Activated naive CD8-positive, alpha-beta T cell treated with anti-CD3 and anti-CD28 coated beads for 36 hours (primary cell): Measurements from ENCODE around the gene ZNF766. TPM values are rescaled to one million over a fixed set of nuclear protein-coding genes. Genes with fewer than 3 reads are reported as not detected.
"Not testable (repeated sequence)": the region's sequence is repeated elsewhere in the genome, so short reads cannot be mapped to it uniquely, and the experiment has no call there.

Source experiments
- DNase-seq: peaks from one replicate; pipeline ENCODE4 v3.0.0; 2021
- H3K27ac Mint-ChIP-seq: one replicate; pipeline ENCODE4 v1.8.0; 2022; ENCODE audit warnings: mild to moderate bottlenecking, moderate library complexity, mixed read lengths
- H3K27me3 Mint-ChIP-seq: one replicate; pipeline ENCODE4 v1.8.0; 2022; ENCODE audit warnings: mild to moderate bottlenecking, mixed read lengths
- H3K36me3 Mint-ChIP-seq: one replicate; pipeline ENCODE4 v1.8.0; 2021; ENCODE audit warnings: mild to moderate bottlenecking, mixed read lengths
- H3K4me1 Mint-ChIP-seq: one replicate; pipeline ENCODE4 v1.8.0; 2021; ENCODE audit warnings: mixed read lengths
- H3K4me3 Mint-ChIP-seq: one replicate; pipeline ENCODE4 v1.8.0; 2022; ENCODE audit warnings: mild to moderate bottlenecking, moderate library complexity, mixed read lengths
- H3K9me3 Mint-ChIP-seq: one replicate; pipeline ENCODE4 v1.8.0; 2022; ENCODE audit warnings: mixed read lengths
- total RNA-seq, 2 experiments: library from RNA; stranded (reverse); gene quantifications; one replicate each; pipeline ENCODE4 v1.2.3, GENCODE V29; 2021

The ZNF766 gene
- total RNA-seq, 2 experiments from 2014 or later = 28.6 to 31.4 TPM

GRCh38 chr19:52244021-52244420, 25.4 kb upstream of the ZNF766 start:
- Mint-ChIP-seq H3K36me3 (no peaks in the 10 kb centered on the region), H3K27ac (no peak overlapping the region), H3K27me3 (no peaks in the 10 kb centered on the region), H3K4me1 (peaks cover 1% of the 10 kb centered on the region), H3K9me3 (no peaks in the 10 kb centered on the region), H3K4me3 (no peak overlapping the region)
- no peak for DNase-seq

- no peaks in the 10 kb centered on the region for H3K36me3 Mint-ChIP-seq
- no peak overlapping the region for H3K27ac Mint-ChIP-seq
- DNase-seq = peak; percentile 42
- H3K9me3 Mint-ChIP-seq = no peaks in the 10 kb centered on the region
- peaks cover 2% of the 10 kb centered on the region for H3K4me1 Mint-ChIP-seq
- H3K27me3 Mint-ChIP-seq = no peaks in the 10 kb centered on the region
- no peak overlapping the region for H3K4me3 Mint-ChIP-seq
Observed at GRCh38 chr19:52248241-52248640, 21.1 kb upstream of the ZNF766 start.

GRCh38 chr19:52258426-52258825, 11.0 kb upstream of the ZNF766 start:
- DNase-seq = no peak
- H3K9me3 Mint-ChIP-seq = peaks cover 5% of the 10 kb centered on the region
- peaks cover 1% of the 10 kb centered on the region for H3K36me3 Mint-ChIP-seq
- H3K4me1 Mint-ChIP-seq = no peaks in the 10 kb centered on the region
- no peak overlapping the region for H3K4me3 Mint-ChIP-seq
- no peak overlapping the region for H3K27ac Mint-ChIP-seq
- H3K27me3 Mint-ChIP-seq = peaks cover 10% of the 10 kb centered on the region

GRCh38 chr19:52265556-52265955, 3.8 kb upstream of the ZNF766 start:
- H3K4me1 Mint-ChIP-seq, H3K9me3 Mint-ChIP-seq, H3K27ac Mint-ChIP-seq, H3K4me3 Mint-ChIP-seq: not testable (repeated sequence)
- peak; percentile 12 for DNase-seq
- Mint-ChIP-seq H3K36me3 (peaks cover 10% of the 10 kb centered on the region), H3K27me3 (peaks cover 12% of the 10 kb centered on the region)

- Mint-ChIP-seq H3K27me3 (no peaks in the 10 kb centered on the region), H3K4me3 (peak overlapping the region; percentile 96), H3K36me3 (peaks cover 55% of the 10 kb centered on the region), H3K9me3 (peaks cover 31% of the 10 kb centered on the region), H3K4me1 (peaks cover 22% of the 10 kb centered on the region), H3K27ac (peak overlapping the region; percentile 94)
- peak; percentile 6 for DNase-seq
Observed at GRCh38 chr19:52270266-52270885, 989 bp downstream of the ZNF766 start.

- no peak overlapping the region for H3K4me3 Mint-ChIP-seq
- peaks cover 80% of the 10 kb centered on the region for H3K36me3 Mint-ChIP-seq
- peaks cover 41% of the 10 kb centered on the region for H3K9me3 Mint-ChIP-seq
- H3K4me1 Mint-ChIP-seq = peaks cover 36% of the 10 kb centered on the region
- H3K27ac Mint-ChIP-seq = no peak overlapping the region
- DNase-seq = no peak
- no peaks in the 10 kb centered on the region for H3K27me3 Mint-ChIP-seq
Observed at GRCh38 chr19:52273301-52273700, 3.9 kb downstream of the ZNF766 start.

GRCh38 chr19:52274191-52274590, 4.8 kb downstream of the ZNF766 start:
- H3K9me3 Mint-ChIP-seq = peaks cover 49% of the 10 kb centered on the region
- DNase-seq = no peak
- H3K4me1 Mint-ChIP-seq = peaks cover 41% of the 10 kb centered on the region
- no peak overlapping the region for H3K27ac Mint-ChIP-seq
- no peak overlapping the region for H3K4me3 Mint-ChIP-seq
- H3K27me3 Mint-ChIP-seq = no peaks in the 10 kb centered on the region
- peaks cover 89% of the 10 kb centered on the region for H3K36me3 Mint-ChIP-seq

- no peaks in the 10 kb centered on the region for H3K27me3 Mint-ChIP-seq
- H3K4me1 Mint-ChIP-seq = peaks cover 35% of the 10 kb centered on the region
- no peak overlapping the region for H3K27ac Mint-ChIP-seq
- no peak for DNase-seq
- peaks cover 49% of the 10 kb centered on the region for H3K9me3 Mint-ChIP-seq
- H3K4me3 Mint-ChIP-seq = no peak overlapping the region
- peaks cover 87% of the 10 kb centered on the region for H3K36me3 Mint-ChIP-seq
Observed at GRCh38 chr19:52275988-52276387, 6.6 kb downstream of the ZNF766 start.

- no peak overlapping the region for H3K27ac Mint-ChIP-seq
- H3K9me3 Mint-ChIP-seq = peaks cover 51% of the 10 kb centered on the region
- H3K4me1 Mint-ChIP-seq = peaks cover 27% of the 10 kb centered on the region
- no peak for DNase-seq
- no peak overlapping the region for H3K4me3 Mint-ChIP-seq
- H3K27me3 Mint-ChIP-seq = no peaks in the 10 kb centered on the region
- peaks cover 88% of the 10 kb centered on the region for H3K36me3 Mint-ChIP-seq
Observed at GRCh38 chr19:52277471-52277870, 8.1 kb downstream of the ZNF766 start.

- Mint-ChIP-seq H3K36me3 (peaks cover 98% of the 10 kb centered on the region), H3K27ac (no peak overlapping the region), H3K9me3 (peaks cover 52% of the 10 kb centered on the region), H3K4me3 (no peak overlapping the region), H3K4me1 (no peaks in the 10 kb centered on the region), H3K27me3 (no peaks in the 10 kb centered on the region)
- DNase-seq = no peak
Observed at GRCh38 chr19:52286256-52286655, 16.9 kb downstream of the ZNF766 start.

GRCh38 chr19:52291781-52292180, 22.4 kb downstream of the ZNF766 start:
- Mint-ChIP-seq H3K27ac (no peak overlapping the region), H3K36me3 (peaks cover 80% of the 10 kb centered on the region), H3K4me1 (peaks cover 2% of the 10 kb centered on the region), H3K9me3 (peaks cover 49% of the 10 kb centered on the region), H3K4me3 (no peak overlapping the region), H3K27me3 (no peaks in the 10 kb centered on the region)
- no peak for DNase-seq

- H3K27me3 Mint-ChIP-seq, H3K4me3 Mint-ChIP-seq, DNase-seq, H3K27ac Mint-ChIP-seq: not testable (repeated sequence)
- Mint-ChIP-seq H3K36me3 (peaks cover 77% of the 10 kb centered on the region), H3K9me3 (peaks cover 49% of the 10 kb centered on the region), H3K4me1 (peaks cover 11% of the 10 kb centered on the region)
Observed at GRCh38 chr19:52292946-52293345, 23.6 kb downstream of the ZNF766 start.

GRCh38 chr19:52296400-52296772, 27.0 kb downstream of the ZNF766 start:
- H3K9me3 Mint-ChIP-seq = peaks cover 51% of the 10 kb centered on the region
- H3K27me3 Mint-ChIP-seq = no peaks in the 10 kb centered on the region
- peaks cover 17% of the 10 kb centered on the region for H3K4me1 Mint-ChIP-seq
- DNase-seq = no peak
- H3K36me3 Mint-ChIP-seq = peaks cover 79% of the 10 kb centered on the region
- peak overlapping the region; percentile 69 for H3K4me3 Mint-ChIP-seq
- H3K27ac Mint-ChIP-seq = no peak overlapping the region

- H3K9me3 Mint-ChIP-seq = peaks cover 54% of the 10 kb centered on the region
- peak within 1 kb of the TSS; percentile 92 for H3K27ac Mint-ChIP-seq
- H3K4me1 Mint-ChIP-seq = peaks cover 17% of the 10 kb centered on the region
- no peaks in the 10 kb centered on the region for H3K27me3 Mint-ChIP-seq
- H3K36me3 Mint-ChIP-seq = peaks cover 79% of the 10 kb centered on the region
- DNase-seq = peak; percentile 61
- peak within 1 kb of the TSS; percentile 86 for H3K4me3 Mint-ChIP-seq
Observed at GRCh38 chr19:52296773-52297600, 27.6 kb downstream of the ZNF766 start, which contains the start of gene ZNF480. TSS of gene ZNF480 (plus strand) at chr19:52297169. CDS start at chr19:52300413, 3,244 bp downstream.

- no peaks in the 10 kb centered on the region for H3K27me3 Mint-ChIP-seq
- peaks cover 80% of the 10 kb centered on the region for H3K36me3 Mint-ChIP-seq
- H3K9me3 Mint-ChIP-seq = peaks cover 54% of the 10 kb centered on the region
- H3K4me1 Mint-ChIP-seq = peaks cover 17% of the 10 kb centered on the region
- H3K4me3 Mint-ChIP-seq = peak overlapping the region; percentile 86
- H3K27ac Mint-ChIP-seq = peak overlapping the region; percentile 92
- DNase-seq = no peak
Observed at GRCh38 chr19:52297601-52298364, 28.4 kb downstream of the ZNF766 start.
